GM21526 (cell line): Measurements from ENCODE around the gene TSPAN18.

Experiments
- ATAC-seq: cut with Tn5 transposase; IDR thresholded peaks from one replicate; pipeline ENCODE4 v1.9.1; 2021; ENCODE audit warnings: moderate library complexity; ENCODE audit not compliant: unreplicated experiment, low FRiP score

Gene TSPAN18

GRCh38 chr11:44709966-44710365 is 16.8 kb upstream of the TSPAN18 start:
- no peak for ATAC-seq

- ATAC-seq: no peak
Observed at GRCh38 chr11:44711113-44711786, 15.5 kb upstream of the TSPAN18 start.

GRCh38 chr11:44711787-44712608 is 14.8 kb upstream of the TSPAN18 start:
- ATAC-seq: no peak

DNA sequence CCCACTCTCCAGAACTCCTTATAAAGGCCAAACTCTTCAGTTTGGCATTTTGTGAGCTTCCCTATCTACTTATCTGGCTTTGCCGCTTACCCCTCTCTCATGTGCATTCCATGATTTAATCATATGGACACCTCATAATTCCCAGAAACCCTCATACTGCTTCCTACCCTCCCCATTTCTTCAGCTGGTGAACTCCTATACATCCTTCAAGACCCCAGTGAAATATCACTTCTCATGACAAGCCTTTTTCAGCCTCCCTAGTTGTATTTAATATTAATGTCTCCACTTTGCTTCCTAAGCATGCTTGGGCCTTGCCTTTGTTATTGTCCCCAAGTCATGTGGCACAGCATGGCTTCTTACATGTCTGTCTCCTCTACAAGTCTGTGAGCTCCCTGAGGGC is 13.7 kb upstream of the TSPAN18 start:
- no peak for ATAC-seq

DNA sequence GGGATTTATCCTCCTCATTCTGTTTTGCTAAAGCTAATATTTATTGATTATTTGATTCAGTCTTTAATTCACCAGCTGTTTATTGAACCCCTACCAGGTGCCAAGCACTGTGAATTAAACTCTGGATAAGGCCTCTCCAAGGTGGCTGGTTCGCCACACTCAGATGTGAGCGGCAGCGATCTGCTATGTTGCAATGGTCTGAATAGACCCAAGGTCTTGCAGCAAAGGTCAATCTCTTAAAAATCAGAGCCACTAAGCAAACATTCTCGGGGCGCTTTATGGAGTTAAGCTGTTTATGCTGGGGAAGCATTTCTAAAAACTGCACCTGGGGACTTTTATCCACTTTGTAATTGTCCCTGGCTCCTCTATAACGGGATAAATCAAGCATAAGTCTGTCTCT is 10.5 kb upstream of the TSPAN18 start:
- no peak for ATAC-seq

- ATAC-seq: no peak
Observed at GRCh38 chr11:44718057-44718456, 8.7 kb upstream of the TSPAN18 start.

DNA sequence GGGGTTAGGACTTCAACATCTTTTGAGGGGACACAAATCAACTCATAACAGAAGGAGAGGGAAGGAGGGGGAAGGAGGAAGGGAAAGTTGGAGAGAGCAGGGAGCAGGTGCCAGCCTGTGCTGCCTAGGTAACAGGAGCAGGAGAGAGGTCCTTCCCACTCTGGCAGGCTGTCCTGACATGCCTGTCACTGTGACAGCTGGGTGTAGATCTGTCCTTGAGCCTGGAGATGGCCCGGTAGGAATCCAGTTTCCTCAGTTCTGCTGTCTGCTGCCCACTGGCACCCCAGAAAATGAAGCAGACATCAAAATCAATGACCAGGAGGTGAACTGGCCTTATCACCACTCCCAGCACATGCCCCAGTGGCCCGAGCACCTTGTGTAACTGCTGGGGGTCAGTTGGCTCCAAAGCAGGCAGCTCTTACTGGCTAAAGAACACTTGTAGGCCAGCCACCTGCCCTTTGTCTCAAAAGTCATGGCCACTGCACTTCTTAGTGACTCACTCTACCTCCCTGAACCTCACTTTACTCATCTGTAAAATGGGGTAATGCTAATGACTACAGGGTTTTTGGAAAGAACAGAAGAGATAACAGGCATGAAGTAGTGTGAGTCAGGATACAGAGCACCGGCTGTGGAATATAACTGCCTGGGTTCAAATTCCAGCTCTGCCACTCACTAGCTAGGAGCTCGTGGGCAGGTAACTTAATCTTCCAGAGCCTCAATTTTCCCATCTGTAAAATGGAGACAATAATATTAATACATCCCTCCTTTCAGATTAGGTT is 8.0 kb upstream of the TSPAN18 start:
- no peak for ATAC-seq

DNA sequence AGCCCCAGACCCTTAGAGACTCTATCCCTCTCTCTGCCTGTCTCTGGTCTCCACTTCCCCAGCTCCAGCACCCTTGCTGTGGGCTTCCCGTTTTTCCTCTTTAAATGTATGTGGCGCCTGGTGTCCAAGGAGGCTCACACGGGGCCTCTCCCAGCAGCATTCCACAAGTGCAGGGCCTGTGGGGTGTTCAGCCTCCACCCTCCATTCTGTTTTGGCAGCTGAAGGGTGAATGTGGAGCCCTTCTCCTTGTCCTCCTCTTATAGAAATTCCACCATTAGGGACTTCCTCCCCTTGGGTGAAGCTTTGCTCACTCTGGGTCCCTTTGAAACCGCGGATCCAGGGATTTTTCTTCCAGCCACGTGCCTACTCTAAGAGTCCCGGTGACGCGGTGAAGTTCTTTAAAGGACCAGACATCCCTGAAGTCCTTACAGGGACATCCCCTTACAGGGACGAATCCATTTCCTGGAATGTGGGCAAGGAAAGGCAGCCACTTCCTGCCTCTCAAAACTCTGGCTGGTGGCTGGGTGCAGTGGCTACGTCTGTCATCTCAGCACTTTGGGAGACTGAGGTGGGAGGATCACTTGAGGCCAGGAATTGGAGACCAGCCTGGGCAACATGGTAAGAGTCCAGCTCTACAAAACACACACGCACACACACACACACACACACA is 1.6 kb upstream of the TSPAN18 start:
- ATAC-seq: no peak

- no peak for ATAC-seq
Observed at GRCh38 chr11:44725757-44726282, 942 bp upstream of the TSPAN18 start.

DNA sequence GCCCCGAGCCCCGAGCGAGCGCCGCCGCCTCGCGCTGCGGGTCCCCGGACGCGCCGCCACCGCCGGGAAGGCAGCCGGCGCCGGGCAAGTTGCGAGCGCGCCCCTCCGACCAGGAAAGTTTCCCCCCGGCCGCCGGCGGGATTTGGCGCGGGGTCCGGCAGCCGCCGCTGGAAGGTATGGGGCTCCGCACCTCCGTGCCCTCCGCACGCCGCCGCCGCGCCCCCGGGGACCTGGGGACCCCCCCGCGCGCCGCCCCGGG is 281 bp downstream of the TSPAN18 start:
- ATAC-seq: no peak

DNA sequence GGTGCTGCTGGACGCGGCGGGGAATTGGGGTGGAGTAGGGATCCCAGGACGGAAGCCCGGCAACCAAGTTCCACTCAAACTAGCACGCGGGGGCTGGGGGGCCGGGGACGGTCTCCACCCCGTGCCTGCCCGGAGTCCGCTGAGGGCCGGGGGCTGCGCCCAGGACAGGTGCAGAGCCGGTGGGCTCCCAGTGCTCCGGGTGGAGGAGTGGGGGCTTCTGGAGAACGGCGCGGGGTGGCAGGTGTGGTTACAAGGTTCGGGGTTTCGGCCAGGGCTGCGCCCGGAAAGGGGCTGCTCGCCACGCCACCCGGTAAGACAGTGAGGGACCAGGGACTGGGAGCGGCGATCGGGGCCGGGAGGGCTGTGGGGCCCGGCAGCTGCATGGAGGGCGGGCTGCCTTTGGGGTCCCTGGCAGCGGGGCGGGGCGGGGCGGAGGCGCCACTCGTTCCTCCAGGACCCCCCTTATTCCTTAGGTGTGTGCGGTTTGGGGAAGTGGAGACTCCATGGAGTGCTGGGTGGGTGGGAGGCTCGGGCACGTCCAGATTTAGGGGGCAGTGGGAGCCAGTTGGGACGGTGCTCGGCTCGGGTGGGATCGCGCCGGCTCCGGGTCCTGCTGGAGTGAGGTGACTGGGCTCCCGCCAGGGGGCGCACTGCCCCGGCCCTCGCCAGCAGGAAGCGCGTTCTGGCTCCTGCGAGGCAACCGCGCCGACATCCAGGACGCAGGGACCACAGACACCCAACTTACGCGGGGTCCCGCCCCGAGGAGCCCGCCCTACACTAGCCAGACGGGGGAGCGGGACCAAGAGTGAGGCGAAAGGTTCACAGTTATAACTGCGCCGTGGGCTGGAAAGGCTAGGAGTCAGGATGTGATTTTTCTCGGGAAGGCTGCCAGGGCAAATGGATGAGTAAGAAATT is 868 bp downstream of the TSPAN18 start:
- ATAC-seq: no peak

- ATAC-seq: no peak
Observed at GRCh38 chr11:44728491-44728910, 1.7 kb downstream of the TSPAN18 start.

- ATAC-seq: no peak
Observed at GRCh38 chr11:44729063-44729462, 2.3 kb downstream of the TSPAN18 start.

GRCh38 chr11:44729713-44730112 is 3.0 kb downstream of the TSPAN18 start:
- no peak for ATAC-seq

DNA sequence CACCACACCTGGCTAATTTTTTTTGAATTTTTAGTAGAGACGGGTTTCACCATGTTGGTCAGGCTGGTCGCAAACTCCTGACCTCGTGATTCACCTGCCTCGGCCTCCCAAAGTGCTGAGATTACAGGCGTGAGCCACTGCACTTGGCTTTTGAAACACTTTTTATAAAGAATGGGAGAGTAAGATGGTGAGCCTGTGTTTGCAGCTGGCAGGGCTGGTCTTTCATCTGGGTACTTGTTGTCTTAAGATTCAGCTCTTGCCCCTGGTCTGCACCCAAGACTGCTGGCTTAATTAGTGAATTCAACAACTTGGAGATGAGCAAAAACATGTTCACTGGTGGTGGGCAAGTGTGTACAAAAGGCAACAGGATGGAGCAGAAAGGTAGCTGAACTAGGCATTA is 4.0 kb downstream of the TSPAN18 start:
- ATAC-seq: no peak

DNA sequence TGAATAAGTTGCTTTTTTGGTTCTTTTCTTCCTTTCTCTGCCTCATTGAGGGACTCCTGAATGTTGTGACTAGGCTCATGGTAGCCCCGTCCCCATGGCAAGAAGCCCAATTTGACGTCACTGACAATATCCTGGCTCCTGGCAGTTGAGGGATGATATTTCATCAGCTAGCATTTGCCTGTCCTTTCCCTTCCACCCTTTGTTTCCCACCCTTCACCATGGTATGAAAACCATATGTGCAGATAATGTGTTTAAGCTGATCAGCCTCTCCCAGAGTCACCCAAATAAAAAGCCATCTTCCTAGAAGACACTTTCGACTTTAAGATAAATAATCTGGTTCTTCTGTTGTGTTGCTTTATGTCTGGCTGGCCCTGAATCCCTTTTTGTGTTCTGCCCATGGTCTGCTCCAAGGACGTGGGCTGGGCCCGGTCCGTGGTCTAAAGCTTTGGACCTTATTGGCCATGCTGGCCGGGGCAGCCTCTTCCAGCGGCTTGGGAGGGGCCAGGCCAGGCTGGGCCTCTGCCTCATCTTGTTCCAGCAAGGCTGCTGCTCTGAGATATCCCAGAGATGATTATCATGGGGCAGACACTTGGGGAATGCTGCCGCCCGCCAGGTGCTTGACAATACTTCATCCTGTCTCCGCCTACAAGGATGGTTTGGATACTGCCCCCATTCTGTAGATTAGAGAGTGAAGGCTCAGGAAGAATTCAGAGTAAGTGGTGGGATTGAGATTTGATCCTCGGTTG is 5.1 kb downstream of the TSPAN18 start:
- ATAC-seq: no peak

DNA sequence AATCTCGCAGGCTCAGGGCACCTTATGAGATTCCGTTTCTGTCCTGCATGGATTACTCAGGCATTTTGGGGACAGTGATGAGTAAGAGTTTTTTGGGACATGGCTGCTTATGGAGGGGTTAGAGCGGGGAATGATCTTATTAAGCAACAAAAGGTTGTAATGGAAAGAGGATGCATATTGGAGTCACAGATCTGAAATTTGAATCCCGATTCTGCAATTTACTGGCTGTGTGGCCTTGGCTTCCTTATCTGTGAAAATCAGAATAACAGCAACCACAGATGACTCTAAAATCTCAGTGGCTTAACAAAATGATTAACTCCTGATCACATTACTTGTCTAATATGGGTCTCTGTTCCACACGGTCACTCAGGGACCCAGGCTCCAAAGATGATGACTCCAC is 5.8 kb downstream of the TSPAN18 start:
- no peak for ATAC-seq

DNA sequence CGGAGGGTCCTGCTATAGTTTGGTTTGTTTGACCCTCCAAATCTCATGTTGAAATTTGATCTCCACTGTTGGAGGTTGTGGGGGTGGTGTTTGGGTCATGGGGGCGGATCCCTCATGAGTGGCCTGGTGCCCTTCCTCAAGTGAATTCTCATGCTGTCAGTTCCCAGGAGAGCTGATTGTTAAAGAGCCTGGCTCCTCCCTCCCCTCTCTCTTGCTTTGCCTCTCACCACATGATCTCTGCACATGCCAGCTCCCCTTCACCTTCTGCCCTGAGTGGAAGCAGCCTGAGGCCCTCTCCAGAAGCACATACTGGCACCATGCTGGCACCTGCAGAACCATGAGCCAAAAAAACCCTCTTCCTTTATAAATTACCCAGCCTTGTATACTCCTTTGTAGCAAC is 7.1 kb downstream of the TSPAN18 start:
- ATAC-seq: no peak

DNA sequence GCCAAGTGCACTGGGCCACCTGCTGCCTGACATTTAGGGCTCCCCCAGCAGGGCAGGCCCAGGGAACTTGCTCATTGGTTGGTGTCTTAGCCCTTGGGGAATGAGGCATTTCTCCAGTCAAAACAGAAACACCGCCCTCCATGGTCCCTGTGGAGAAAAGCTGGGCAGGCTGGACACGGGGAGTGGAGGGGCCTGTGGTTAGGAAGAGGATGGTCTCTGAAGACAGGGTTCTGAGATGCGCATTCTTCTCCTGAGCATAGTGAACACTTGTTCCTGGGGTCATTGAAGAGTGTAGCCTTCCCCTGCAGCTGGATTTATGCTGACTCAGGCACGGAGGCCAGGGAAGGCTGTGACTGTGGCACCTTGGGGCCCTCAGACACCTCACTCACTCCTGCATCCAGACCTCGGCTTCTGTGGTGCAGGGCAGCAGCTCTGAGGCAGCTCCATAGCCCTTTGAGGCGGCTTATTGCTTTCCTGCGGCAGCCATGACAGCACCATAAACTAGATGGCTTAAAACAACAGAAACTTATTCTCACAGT is 8.2 kb downstream of the TSPAN18 start:
- ATAC-seq: no peak
